Activated T-helper 1 cell treated with anti-CD3 and anti-CD28 coated beads, Interleukin-2, amount 50 U/mL, for 16 hours (primary cell): ENCODE measurements around the gene NSMF.
"Not testable (repeated sequence)": the region's sequence is repeated elsewhere in the genome, so short reads cannot be mapped to it uniquely, and the experiment has no call there.

Source experiments
- DNase-seq, 2 donors: peaks; one replicate each; pipeline ENCODE4 v3.0.0-alpha.2; 2020; ENCODE audit warnings: low read depth in 1 of 2, low spot score in 1 of 2

NSMF gene

DNA sequence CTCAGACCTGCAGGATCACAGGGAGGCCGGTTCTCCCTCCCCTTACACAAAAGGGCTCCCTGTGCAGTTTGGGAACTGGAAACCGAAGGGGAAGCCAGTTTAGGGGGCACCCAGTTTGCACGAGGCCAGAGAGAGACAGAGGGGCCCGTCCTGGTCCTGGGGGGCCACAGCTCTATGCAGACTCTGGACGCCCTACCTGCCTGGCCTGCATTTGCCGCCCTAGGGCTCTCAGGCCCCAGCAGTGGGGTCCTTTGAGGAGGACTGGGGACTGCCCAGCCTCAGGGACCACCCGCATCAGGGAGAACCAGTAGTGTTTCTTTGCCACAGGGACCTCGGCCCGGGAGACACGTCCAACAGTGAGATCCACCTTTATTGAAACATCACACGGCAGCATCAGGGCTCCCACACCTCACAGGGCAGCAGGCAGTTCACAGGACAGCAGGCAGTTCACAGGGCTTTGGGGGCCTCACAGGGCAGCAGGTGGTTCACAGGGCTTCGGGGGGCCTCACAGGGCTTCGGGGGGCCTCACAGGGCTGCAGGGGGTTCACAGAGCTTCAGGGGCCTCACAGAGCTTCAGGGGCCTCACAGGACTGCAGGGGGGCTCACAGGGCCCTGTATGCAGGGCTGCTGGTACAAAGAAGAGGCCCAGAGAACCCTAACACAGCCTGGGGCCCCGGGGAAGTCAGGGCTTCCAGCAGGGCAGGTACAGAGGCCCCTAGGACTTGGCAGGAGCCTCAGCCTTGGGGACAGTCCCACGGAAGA is 648 bp upstream of the NSMF start:
- no peak for DNase-seq

DNA sequence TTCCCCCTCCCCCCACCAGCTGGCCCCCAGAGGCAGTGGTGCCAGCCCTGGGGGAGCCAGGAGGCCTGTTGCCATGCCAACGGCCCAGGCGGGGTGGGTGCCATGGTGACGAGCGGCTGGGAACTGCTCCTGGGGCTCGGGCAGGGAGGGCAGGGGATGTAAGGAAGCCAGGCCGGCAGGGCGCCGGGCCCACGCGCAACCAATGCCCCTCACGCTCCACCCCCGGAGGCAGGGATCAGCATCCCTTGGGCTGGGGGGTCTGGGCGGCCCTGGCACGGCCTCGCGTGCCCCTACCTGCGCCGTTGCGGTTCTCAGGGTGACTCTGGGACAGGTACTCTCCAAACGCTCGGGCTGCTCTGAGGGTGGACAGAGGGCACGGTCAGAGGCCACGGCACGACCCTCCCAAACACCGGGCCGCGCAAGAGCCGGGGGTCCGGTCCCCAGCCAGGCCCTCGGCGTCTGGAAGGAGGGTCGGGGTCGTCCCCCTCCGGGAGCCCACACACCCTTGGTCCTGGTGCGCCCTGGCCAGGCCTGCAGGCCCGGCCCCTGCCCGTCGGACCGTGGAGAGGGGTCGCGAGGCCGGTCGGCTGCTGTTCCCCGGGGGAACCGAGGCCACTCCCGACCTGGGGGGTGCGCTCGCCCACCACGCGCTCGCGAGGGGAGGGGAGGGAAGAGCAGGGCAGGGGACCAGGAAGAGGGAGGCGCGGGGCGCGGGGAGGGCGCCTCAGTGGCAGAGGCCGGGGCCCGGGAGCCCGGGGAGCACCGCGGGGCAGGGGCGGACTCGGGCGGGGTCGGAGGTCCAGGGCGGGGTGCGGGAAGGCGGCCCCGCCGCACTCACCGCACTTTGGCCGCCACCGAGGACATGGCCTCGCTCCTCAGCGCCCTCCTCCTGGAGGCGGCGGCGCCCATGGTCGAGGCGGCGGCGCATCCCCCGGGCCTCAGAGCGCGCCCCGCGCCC is 661 bp downstream of the NSMF start:
- no peak for DNase-seq

DNA sequence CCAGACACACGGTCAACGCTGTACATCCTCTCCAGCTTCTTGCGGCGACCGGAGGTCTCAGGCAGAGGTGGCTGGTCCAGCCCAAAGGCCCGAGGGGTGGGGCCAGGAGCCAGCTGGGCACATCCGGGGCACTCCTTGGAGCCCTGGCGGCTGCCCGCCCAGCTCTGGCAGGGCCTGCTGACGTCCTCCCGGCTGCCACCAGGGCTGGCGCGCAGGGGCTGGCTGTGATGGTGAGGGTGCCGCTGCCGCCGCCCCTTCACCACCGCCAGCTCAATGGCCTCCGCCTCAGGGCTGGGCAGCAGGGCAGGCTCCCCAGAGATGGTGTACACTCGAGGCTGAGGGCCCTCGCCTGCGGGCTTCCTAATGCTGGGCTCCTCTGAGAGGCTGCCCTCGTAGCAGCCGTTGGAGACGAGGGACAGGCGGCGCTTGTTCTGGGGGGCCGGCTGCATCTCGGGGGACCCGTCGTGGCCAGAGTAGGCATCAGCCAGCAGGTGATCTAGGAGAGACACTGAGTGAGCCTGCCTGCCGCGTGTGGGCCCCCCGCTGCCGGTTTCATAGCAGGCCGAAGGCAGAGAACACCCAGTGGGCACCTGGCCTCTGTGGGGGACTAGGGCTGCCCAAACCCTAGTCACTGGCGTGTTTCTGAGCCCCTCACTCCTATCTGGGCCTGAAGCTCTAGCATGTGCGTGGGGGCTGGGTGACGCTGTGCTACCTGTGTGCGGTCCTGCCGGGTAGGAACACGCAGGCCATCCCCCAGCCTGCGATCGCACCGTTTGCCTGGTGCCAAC is 1.5 kb downstream of the NSMF start:
- no peak for DNase-seq

DNA sequence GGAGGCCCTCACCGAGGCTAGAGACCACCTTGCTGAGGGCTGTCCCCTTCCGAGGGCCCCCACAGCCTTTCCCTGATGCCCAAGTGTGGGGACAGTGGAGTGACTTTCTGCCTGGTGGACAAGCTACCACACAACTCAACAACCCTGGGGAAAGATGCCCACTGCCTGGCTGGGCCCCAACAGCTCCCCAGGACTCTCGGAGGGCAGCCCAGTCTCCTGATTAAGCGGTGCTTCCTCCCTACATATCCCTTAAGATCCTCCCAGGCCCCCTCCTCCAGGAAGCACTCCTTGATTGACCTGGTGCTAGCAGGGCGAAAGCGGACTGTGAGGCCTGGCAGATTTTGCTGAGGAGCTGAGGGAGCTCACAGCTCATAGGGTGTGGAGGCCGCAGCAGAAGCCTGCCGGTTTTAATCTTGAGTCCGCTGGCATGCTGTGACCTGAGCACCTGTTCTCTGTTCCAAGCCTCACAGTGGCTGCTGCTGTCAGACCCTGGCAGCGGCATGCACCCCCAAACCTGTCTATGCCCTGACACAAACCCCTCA is 2.2 kb downstream of the NSMF start:
- DNase-seq, result no peak

DNA sequence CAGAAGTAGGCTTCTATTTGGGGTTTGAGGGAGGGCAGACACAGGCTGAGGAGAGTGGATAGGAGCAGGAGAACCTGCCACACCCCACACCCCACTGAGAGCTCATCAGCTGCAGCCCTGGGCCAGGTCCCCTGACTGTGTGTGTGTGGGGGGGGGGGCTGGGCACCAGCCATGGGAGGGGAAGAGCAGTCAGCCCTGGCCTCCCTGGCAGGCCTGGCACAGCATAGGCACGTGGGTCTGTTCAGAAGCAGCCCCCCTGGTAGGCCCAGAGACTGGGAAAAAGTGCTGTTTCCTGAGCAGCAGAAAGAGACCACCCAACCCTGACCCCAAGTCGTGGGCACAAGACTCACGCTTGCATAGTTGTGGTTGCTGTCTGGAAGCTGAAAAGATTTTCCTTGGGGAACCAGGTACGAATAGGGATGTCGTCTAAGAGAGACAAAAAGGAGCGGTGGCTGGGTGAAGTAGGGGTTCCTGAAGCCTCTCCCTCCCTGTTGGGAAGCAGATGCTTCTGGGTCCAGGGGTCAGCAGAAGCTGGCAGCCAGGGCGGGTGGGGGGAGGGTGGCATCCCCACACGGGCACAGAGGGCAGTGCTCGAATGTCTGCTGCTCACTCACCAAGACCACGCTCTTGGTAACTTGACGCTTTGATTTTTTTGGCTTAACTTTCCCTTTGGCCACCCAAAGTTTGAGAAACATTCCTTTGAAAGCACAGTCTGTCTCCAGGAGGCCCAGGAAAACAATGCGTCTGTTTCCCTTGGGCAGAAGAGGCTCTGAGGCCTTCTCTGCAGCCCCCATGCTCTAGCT is 2.9 kb downstream of the NSMF start:
- DNase-seq, result no peak

DNA sequence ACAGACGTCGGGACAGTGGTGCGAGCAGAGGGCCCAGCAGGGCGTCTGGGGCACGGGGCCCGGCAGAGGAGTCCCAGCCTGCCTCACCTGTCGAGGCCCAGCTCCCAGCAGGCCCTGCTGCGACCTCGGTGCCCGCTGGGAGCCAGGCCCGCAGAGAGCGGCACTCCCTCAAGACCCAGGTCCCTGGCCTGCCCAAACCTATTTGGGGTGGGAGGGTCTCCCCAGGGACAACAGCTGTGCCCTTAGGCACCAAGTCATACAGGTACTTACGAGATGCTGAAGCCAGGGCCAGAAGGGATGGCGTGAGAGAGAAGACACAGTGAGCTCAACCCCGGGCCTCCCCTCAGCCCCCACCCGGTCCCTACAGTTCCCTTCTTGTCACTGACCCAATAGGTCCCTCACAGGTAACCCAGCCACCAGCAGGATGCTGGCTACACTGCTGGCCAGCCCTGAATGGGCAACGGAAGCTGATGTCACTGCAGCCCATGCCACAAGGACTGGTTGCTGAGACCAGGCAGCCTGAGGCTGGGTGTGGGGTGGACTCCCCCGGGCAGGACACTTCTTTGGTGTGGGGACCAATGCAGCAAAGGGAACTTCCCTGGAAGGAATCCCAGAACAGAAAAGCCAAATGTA is 3.7 kb downstream of the NSMF start:
- DNase-seq, result no peak

DNA sequence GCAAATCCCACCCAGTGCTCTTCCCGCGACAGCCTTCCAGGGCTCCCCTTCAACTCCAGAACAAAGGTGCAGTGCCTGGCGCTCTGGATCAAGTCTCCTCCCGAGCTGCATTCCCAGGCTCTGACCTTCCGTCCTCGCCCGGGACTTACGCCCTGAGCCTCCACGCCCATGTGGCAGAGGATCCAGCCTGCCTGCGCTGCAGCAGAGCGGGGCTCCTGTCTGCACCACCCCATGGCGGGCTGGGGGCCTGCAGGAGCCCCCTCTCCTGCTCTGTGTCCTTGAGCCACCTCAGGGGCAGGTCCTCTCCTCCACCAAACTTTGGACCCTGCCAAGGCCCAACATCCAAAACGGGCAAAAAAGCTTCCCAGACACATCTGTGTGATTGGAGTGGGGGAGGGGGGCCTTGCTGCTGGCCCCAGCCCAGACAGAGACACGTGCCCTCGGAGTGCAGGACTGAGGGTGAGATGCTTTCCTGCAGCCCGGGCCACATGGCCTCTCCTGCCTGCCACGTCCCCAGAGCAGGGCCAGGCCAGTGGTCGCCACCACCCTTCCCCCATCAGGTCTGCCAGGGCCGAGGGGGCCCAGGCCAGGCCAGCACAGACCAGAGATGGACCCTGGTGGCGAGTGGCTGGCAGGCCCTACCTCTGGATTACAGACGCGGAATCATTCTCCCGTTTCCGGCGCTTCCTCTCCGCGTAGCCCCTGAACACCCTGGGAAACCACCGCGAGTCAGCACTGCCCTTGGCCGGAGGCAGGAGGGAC is 4.4 kb downstream of the NSMF start:
- DNase-seq, result no peak

DNA sequence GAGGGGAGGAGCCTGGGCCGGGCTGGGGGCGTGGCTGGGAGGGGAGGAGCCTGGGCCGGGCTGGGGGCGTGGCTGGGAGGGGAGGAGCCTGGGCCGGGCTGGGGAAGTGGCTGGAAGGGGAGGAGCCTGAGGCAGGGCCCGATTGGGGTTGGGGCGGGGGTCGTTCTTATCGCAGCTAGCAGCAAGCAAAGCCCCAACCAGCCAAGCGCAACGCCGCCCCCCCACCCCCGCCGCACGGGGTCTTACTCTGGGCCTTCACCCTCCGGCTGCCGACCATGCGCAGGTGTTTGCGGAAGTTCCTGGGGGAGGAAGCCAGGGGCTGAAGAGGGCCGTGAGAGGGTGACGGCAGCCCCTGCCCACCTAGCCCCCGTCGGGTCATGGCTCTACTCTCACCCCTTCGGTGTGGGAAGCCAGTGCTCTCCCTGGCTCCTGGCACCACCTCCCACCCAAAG is 5.0 kb downstream of the NSMF start:
- DNase-seq, result no peak

DNA sequence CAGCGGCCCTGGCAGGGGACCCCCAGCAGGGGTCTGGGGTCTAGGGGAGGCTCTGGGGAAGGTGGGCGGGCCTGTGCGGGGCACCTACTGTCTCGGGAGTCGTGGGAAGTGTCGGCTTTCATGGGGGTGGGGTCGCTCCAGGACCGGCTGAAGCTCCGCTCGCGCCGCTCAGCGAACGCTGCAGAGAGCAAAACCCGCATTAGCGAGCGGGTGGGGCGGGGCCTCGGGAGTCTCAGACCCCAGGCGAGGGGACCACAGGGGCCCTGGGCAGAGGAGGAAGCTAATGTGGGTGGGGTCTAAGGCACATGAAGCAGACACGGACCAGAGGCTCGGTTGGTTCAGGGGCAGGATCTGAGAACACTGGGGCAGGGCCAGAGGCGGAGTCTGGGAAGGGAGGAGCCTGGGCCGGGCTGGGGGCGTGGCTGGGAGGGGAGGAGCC is 5.5 kb downstream of the NSMF start:
- DNase-seq, result peak in 1 of 2 donors; percentile 54

DNA sequence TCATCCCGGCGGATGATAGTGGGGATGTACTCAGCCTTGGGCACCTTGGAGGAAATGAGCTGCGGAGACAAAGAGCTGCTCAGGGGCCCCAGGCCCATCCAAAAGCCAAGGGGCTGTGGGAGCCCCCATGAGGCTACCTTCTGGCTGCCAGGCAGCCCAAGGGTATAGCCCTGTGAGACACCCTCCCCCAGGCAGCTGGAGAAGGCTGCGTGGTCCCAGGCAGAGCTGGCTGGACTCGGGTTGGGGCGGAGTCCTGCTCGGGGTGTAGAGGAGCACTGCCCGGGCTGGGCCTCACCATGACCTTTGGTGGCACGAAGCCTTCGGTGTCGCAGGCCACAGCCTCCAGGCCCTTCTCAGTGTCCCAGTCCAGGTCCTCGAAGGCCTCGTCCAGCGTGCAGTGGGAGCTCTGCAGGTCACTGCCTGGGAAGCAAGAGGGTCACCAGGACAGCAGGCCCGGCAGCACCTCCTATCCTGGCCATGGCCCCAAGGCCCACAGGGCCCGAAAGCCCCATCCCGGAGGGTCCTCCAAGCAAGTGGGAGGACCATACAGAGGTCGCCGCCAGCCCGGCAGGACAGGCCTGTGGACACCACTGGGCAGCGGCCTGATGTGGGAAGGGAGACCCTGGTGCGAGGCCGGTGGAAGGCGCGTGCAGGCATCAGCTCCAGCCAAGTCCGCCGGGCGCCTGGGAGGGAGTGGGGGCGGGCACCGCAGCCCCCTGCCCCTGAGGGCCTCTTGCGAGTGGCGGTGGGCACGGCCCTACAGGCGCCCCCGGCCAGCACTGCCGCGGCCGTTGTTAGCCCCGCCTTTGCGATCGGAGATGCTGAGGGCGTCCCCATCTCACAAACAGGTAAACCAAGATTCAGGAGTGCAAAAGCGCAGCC is 6.1 kb downstream of the NSMF start:
- no peak for DNase-seq

DNA sequence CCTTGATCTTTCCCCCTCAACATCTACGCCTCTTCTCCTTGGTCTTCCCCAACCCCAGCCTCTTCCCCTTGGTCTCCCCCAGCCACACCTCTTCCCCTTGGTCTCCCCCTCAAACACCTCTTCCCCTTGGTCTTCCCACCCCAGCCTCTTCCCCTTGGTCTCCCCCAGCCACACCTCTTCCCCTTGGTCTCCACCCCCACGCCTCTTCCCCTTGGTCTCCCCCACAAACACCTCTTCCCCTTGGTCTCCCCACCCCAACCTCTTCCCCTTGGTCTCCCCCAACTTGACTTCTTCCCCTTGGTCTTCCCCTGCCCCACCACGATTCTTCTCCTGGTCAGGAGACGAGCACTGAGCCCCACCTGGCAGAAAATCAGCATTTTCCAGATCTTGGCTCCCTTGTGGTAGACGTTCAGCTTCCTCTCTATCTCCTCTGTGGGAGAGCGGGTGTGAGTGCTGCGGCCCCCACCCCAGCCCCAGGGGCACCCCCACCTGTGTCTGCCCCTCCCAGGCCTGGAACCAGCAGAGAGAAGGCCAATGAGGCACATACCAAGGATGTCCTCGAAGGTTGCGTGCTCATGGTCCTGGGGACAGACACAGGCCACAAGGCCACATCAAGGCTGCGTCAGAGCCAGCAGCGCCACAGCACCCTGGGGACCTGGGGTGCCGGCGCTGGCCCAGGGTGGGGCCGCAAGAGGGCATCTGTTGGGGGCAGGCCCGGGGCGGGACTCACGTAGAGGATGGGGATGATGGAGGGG is 7.0 kb downstream of the NSMF start:
- DNase-seq, result no peak

DNA sequence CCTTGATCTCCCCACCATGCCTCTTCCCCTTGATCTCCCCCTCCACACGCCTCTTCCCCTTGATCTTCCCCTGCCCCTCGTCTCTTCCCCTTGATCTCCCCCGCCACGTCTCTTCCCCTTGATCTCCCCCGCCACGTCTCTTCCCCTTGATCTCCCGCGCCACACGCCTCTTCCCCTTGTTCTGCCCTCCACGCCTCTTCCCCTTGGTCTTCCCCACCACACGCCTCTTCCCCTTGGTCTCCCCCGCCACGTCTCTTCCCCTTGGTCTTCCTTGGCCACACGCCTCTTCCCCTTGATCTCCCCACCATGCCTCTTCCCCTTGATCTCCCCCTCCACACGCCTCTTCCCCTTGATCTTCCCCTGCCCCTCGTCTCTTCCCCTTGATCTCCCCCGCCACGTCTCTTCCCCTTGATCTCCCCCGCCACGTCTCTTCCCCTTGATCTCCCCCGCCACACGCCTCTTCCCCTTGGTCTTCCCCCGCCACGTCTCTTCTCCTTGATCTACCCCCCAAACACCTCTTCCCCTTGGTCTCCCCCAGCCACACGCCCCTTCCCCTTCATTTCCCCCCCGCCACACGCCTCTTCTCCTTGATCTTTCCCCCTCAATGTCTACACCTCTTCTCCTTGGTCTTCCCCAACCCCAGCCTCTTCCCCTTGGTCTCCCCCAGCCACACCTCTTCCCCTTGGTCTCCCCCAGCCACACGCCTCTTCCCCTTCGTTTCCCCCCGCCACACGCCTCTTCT is 7.7 kb downstream of the NSMF start:
- not testable (repeated sequence) for DNase-seq

DNA sequence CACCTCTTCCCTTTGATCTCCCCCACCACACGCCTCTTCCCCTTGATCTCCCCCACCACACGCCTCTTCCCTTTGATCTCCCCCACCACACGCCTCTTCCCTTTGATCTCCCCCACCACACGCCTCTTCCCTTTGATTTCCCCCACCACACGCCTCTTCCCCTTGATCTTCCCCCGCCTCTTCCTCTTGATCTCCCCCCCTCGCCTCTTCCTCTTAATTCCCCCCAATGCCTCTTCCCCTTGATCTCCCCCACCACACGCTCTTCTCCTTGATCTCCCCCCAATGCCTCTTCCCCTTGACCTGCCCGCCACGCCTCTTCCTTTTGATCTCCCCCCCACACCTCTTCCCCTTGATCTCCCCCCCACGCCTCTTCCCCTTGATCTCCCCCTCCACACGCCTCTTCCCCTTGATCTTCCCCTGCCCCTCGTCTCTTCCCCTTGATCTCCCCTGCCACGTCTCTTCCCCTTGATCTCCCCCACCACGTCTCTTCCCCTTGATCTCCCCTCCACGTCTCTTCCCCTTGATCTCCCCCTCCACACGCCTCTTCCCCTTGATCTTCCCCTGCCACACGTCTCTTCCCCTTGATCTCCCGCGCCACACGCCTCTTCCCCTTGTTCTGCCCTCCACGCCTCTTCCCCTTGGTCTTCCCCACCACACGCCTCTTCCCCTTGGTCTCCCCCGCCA is 8.5 kb downstream of the NSMF start:
- not testable (repeated sequence) for DNase-seq

DNA sequence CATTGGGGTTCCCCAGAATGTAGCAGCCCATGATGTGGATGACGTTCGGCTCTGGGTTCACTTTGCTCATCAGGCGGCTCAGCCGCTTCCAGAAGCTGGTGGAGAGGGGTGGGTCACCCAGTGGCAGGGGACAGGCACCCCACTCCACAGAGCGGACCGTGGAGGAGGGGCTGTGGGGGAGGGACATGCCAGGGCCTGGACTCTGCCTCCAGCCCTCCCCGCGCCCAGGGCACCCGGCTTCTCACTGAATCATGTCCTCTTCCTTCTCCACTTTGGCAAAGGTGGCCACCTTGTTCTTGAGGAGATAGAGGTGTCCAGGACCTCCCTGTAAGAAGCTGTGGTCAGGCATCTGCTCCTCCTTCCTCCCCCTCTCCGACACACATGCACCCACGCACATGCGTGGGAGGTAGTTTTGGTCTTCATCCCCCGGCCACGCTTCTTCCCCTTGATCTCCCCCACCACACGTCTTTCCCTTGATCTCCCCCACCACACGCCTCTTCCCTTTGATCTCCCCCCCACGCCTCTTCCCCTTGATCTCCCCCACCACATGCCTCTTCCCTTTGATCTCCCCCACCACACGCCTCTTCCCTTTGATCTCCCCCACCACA is 9.1 kb downstream of the NSMF start:
- no peak for DNase-seq

DNA sequence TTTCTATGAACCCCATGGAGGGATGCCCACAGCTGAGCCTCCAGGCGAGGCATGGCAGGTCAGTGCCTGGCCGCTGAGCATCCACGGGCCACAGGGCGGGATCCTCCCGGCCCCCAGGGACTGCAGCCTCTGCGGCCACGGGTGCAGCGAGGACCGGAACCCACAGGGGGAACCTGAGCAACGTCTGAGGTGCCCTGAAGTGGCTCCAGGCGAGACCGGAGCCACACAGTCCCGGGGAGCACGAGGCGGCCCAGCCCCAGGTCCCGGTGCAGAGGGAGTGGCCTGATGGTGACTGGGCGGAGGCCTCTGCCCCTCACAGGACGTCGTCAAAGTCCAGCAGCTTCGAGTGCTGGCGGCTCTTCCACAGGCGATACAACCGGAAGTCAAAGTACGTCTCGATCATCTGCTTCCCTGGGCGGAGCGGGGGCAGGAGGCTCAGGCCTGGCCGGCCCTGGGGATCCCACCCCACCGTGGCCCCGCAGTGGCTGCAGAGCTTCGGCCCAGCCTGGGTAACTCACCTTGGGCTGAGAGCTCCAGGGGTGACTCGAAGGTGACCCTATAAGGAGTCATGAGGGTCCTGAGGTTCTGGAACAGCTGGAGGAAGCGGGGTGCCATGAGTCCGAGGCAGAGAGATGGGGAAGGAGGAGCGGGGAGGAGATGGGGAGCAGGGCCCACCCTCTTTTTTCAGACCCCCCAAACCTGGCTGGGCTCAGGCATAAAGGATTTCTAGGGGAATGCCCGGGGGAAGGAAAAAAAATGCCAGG is 9.9 kb downstream of the NSMF start:
- DNase-seq, result no peak
